ENCODE measurements around the gene MGRN1. TPM values are rescaled to one million over a fixed set of nuclear protein-coding genes. Genes with fewer than 3 reads are reported as not detected.

MGRN1 gene
- total RNA-seq, 1 donor from 2014 or later, result 31.6 TPM

Small RNA genes within 50 kb of the gene (microRNA-seq; reads per million reads assigned to microRNA genes)
- not detected for gene MIR6769A (ENCODE audit: borderline number of aligned reads)

Other genes starting within 250 kb of the MGRN1 start
- gene CORO7, start 208.2 kb upstream of the MGRN1 start, total RNA-seq, result 10.1 TPM
- 83.9 TPM for gene DNAJA3, start 199.0 kb upstream of the MGRN1 start, total RNA-seq
- gene NMRAL1, start 150.2 kb upstream of the MGRN1 start, total RNA-seq, result 24.7 TPM
- 121 TPM for gene HMOX2, start 148.4 kb upstream of the MGRN1 start, total RNA-seq
- 53.3 TPM for gene CDIP1, start 86.1 kb upstream of the MGRN1 start, total RNA-seq
- 0.07 TPM for gene C16orf96, start 68.5 kb upstream of the MGRN1 start, total RNA-seq
- gene UBALD1, start 9.9 kb upstream of the MGRN1 start, total RNA-seq, result 32.4 TPM
- 51.7 TPM for gene NUDT16L1, start 68.7 kb downstream of the MGRN1 start, total RNA-seq
- 7.8 TPM for gene ANKS3, start 109.4 kb downstream of the MGRN1 start, total RNA-seq
- 0.30 TPM for gene DNAAF8, start 109.7 kb downstream of the MGRN1 start, total RNA-seq
- gene ZNF500, start 142.3 kb downstream of the MGRN1 start, total RNA-seq, result 8.4 TPM
- not detected for gene SEPTIN12, start 163.5 kb downstream of the MGRN1 start, total RNA-seq
- not detected for gene SMIM22, start 170.5 kb downstream of the MGRN1 start, total RNA-seq
- gene ROGDI, start 177.8 kb downstream of the MGRN1 start, total RNA-seq, result 134 TPM
- gene GLYR1, start 222.5 kb downstream of the MGRN1 start, total RNA-seq, result 102 TPM
- gene UBN1, start 222.7 kb downstream of the MGRN1 start, total RNA-seq, result 50.9 TPM